GM21619 (cell line): ENCODE measurements around the gene DNAJC27.

ENCODE experiments used
- ATAC-seq: cut with Tn5 transposase; IDR thresholded peaks from one replicate; pipeline ENCODE4 v1.9.1; 2021; ENCODE audit not compliant: unreplicated experiment

DNAJC27 gene

GRCh38 chr2:24970483-24971285 is 1.1 kb downstream of the DNAJC27 start:
- ATAC-seq = no peak

- ATAC-seq = no peak
Observed at GRCh38 chr2:24969784-24970183, 2.0 kb downstream of the DNAJC27 start.

- ATAC-seq = no peak
Observed at GRCh38 chr2:24961903-24962302, 9.9 kb downstream of the DNAJC27 start.

- no peak for ATAC-seq
Observed at GRCh38 chr2:24959761-24960160, 12.0 kb downstream of the DNAJC27 start.

GRCh38 chr2:24958411-24958935 is 13.3 kb downstream of the DNAJC27 start:
- no peak for ATAC-seq

- no peak for ATAC-seq
Observed at GRCh38 chr2:24957976-24958375, 13.8 kb downstream of the DNAJC27 start.

GRCh38 chr2:24957221-24957620 is 14.5 kb downstream of the DNAJC27 start:
- ATAC-seq = no peak

GRCh38 chr2:24955921-24956320 is 15.8 kb downstream of the DNAJC27 start:
- ATAC-seq = no peak

- no peak for ATAC-seq
Observed at GRCh38 chr2:24955232-24955631, 16.5 kb downstream of the DNAJC27 start.

GRCh38 chr2:24950102-24950501 is 21.7 kb downstream of the DNAJC27 start:
- ATAC-seq = no peak

GRCh38 chr2:24948506-24948905 is 23.2 kb downstream of the DNAJC27 start:
- ATAC-seq = no peak

- ATAC-seq = no peak
Observed at GRCh38 chr2:24947561-24948157, 24.1 kb downstream of the DNAJC27 start.

- ATAC-seq = no peak
Observed at GRCh38 chr2:24945907-24946306, 25.8 kb downstream of the DNAJC27 start.

GRCh38 chr2:24943427-24944053 is 28.2 kb downstream of the DNAJC27 start:
- ATAC-seq = no peak

- no peak for ATAC-seq
Observed at GRCh38 chr2:24939353-24939752, 32.4 kb downstream of the DNAJC27 start.

GRCh38 chr2:24937236-24937635 is 34.5 kb downstream of the DNAJC27 start:
- no peak for ATAC-seq

GRCh38 chr2:24935145-24935544 is 36.6 kb downstream of the DNAJC27 start:
- no peak for ATAC-seq

GRCh38 chr2:24932715-24933114 is 39.0 kb downstream of the DNAJC27 start:
- no peak for ATAC-seq

- peak; percentile 69 for ATAC-seq
Observed at GRCh38 chr2:24930768-24931167, 41.0 kb downstream of the DNAJC27 start.

- no peak for ATAC-seq
Observed at GRCh38 chr2:24929230-24929629, 42.5 kb downstream of the DNAJC27 start.

GRCh38 chr2:24928036-24928435 is 43.7 kb downstream of the DNAJC27 start:
- no peak for ATAC-seq
